HEK293T (cell line): ENCODE data around the gene KIFC3.

Source experiments
- ARNT ChIP-seq: fragments of 450-650 bp; IDR thresholded peaks from 2 replicates; pipeline ENCODE4 v1.6.1; 2017; ENCODE audit warnings: mild to moderate bottlenecking
- BHLHE40 ChIP-seq: fragments of 450-650 bp; IDR thresholded peaks from 2 replicates; pipeline ENCODE4 v1.6.1; 2016; ENCODE audit warnings: mild to moderate bottlenecking, moderate library complexity, borderline replicate concordance
- CTBP1 ChIP-seq: fragments of 450-650 bp; IDR thresholded peaks from 2 replicates; pipeline ENCODE4 v1.6.1; 2016; ENCODE audit warnings: borderline replicate concordance
- ELF4 ChIP-seq: fragments of 450-650 bp; IDR thresholded peaks from 2 replicates; pipeline ENCODE4 v1.6.1; 2017; ENCODE audit warnings: antibody characterized with exemption
- FOXA1 ChIP-seq: fragments of 450-650 bp; IDR thresholded peaks from 2 replicates; pipeline ENCODE4 v1.6.1; 2016; ENCODE audit warnings: mild to moderate bottlenecking
- FOXK2 ChIP-seq: fragments of 450-650 bp; IDR thresholded peaks from 2 replicates; pipeline ENCODE4 v1.6.1; 2016; ENCODE audit warnings: mild to moderate bottlenecking
- FOXM1 ChIP-seq: fragments of 450-650 bp; IDR thresholded peaks from 2 replicates; pipeline ENCODE4 v1.6.1; 2017; ENCODE audit warnings: mild to moderate bottlenecking, borderline replicate concordance
- HDGF ChIP-seq: fragments of 450-650 bp; IDR thresholded peaks from 2 replicates; pipeline ENCODE4 v1.6.1; 2017; ENCODE audit warnings: antibody characterized with exemption, borderline replicate concordance
- LEF1 ChIP-seq: fragments of 450-650 bp; IDR thresholded peaks from 2 replicates; pipeline ENCODE4 v1.6.1; 2017; ENCODE audit warnings: mild to moderate bottlenecking, borderline replicate concordance
- NFRKB ChIP-seq: fragments of 450-650 bp; IDR thresholded peaks from 2 replicates; pipeline ENCODE4 v1.6.1; 2016; ENCODE audit warnings: mild to moderate bottlenecking, moderate library complexity
- SP1 ChIP-seq: fragments of 450-650 bp; IDR thresholded peaks from 2 replicates; pipeline ENCODE4 v1.6.1; 2017
- SUZ12 ChIP-seq: fragments of 450-650 bp; IDR thresholded peaks from 2 replicates; pipeline ENCODE4 v1.6.1; 2016; ENCODE audit warnings: mild to moderate bottlenecking
- TARDBP ChIP-seq: fragments of 450-650 bp; IDR thresholded peaks from 2 replicates; pipeline ENCODE4 v1.6.1; 2016

DNA sequence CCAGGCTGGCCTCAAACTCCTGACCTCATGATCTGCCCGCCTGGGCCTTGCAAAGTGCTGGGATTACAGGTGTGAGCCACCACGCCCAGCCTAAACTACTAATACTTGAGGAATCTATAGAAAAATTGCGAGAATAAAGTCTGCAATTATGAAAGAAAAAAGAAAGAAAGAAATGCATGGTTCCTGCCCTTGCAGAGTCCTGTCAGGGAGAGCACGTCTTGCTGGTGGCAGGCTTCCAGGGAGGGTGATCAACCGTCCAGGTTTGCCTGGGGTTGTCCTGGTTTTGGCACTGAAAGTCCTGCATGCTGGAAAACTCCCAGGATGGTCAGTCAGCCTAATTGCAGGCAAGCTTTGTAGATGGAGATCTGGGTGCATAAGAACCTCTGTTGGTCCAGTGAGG, 21.5 kb upstream of the KIFC3 start:
- TF ChIP-seq SUZ12 (no peak), SP1 (no peak), ARNT (no peak), FOXK2 (no peak), HDGF (no peak), CTBP1 (no peak), FOXA1 (no peak), LEF1 (no peak), BHLHE40 (no peak), TARDBP (no peak), NFRKB (no peak), FOXM1 (no peak), ELF4 (no peak)
